ENCODE data around the gene PHACTR3.

PHACTR3 gene

DNA sequence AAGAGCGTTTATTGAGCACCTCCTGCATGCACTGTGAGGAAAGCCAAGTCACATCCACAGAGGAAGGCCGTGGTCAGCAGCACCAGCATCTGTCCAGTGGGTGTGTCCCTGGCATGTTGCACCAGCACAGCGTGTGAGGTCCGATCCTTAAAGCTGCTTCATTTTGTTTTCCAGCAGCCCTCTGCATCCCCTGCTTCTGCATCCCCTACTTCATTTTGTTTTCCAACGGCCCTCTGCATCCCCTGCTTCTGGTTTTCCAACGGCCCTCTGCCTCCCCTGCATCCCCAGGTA, 181.3 kb downstream of the PHACTR3 start:
- in situ Hi-C loops (cut with MboI; ENCODE audit: low sequenced_read_pairs, unreplicated experiment): no loop called here
- TF ChIP-seq, protein P1, sequence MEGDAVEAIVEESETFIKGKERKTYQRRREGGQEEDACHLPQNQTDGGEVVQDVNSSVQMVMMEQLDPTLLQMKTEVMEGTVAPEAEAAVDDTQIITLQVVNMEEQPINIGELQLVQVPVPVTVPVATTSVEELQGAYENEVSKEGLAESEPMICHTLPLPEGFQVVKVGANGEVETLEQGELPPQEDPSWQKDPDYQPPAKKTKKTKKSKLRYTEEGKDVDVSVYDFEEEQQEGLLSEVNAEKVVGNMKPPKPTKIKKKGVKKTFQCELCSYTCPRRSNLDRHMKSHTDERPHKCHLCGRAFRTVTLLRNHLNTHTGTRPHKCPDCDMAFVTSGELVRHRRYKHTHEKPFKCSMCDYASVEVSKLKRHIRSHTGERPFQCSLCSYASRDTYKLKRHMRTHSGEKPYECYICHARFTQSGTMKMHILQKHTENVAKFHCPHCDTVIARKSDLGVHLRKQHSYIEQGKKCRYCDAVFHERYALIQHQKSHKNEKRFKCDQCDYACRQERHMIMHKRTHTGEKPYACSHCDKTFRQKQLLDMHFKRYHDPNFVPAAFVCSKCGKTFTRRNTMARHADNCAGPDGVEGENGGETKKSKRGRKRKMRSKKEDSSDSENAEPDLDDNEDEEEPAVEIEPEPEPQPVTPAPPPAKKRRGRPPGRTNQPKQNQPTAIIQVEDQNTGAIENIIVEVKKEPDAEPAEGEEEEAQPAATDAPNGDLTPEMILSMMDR (IDR thresholded peaks at IDR 0.05; ENCODE audit: borderline replicate concordance, control extremely low read depth, extremely low read depth, insufficient read depth, missing control alignments): no peak
- DNase-seq (ENCODE audit: low spot score): no peak

DNA sequence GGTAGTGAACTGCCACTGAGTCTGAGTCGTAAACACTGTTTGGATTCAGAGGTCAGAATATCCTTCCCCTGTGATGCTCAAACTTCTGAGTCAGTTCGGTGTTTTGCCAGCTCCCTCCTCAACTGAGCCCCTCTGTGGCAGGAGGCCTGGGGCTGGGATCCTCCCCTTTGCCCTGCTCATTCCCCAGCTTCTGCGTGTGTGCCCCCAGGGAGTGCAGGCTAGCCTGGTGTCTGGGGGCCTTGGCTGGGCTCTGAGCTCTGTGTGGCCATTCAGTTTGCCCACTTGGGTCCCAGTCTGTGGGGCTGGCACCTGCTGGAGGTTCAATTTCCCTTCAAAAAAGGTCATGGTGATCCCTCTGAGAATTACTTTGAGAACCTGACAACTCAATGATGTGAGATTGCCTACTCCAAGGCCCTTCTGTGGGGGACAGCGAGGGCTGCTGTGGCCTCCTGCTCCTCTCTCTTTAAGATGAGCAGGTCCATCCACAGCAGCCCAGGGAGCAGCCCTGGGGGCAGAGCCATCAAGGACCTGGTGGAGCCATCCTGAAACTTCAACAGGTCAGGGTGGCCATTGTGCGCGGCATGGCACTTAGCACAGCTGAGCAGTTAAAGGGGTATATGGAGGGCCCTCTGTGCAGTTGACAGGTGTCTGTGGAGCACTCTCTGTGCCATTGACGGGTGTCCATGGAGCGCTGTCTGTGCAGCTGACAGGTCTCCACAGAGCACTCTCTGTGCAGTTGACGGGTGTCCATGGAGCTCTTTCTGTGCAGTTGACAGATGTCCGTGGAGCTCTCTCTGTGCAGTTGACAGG, 181.9 kb downstream of the PHACTR3 start:
- in situ Hi-C loops (cut with MboI; ENCODE audit: low sequenced_read_pairs, unreplicated experiment): no loop called here
- DNase-seq (ENCODE audit: low spot score): peak; percentile 8
- TF ChIP-seq, protein P1 (IDR thresholded peaks at IDR 0.05; ENCODE audit: borderline replicate concordance, control extremely low read depth, extremely low read depth, insufficient read depth, missing control alignments): no peak

DNA sequence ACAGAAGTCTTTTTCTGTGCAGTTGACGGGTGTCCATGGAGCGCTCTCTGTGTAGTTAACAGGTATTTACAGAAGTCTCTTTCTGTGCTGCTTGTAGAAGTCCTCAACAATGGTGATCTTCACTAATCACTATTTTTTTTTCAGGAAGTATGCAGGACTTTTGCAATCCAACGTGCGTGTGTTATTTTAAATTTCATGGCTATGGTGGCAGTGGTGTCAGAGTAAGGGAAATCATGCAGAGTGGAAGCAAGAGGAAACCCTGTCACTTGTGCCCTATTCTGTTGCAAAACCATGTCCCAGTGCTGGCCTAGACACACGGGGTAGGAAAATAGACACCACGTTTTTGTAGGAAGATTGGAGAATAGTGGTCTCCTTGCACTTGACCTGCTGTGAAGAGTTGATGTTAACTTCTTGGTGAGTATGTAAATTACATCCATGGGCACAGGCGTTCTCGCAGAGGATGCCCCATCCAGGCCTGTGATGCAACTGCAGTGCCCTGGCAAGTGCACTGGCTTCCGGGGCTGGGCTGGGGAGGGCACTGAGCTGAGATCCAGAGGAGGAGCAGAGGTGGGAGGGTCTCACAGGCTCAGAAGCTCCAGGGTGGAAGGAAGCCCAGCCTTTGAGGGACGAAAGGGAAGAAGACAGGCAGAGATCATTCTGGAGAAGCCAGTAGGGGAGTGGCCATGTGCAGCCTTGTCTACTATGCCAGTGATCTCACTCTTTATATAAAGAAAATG, 182.6 kb downstream of the PHACTR3 start:
- in situ Hi-C loops (cut with MboI; ENCODE audit: low sequenced_read_pairs, unreplicated experiment): no loop called here
- TF ChIP-seq, protein P1 (IDR thresholded peaks at IDR 0.05; ENCODE audit: borderline replicate concordance, control extremely low read depth, extremely low read depth, insufficient read depth, missing control alignments): no peak
- DNase-seq (ENCODE audit: low spot score): no peak

DNA sequence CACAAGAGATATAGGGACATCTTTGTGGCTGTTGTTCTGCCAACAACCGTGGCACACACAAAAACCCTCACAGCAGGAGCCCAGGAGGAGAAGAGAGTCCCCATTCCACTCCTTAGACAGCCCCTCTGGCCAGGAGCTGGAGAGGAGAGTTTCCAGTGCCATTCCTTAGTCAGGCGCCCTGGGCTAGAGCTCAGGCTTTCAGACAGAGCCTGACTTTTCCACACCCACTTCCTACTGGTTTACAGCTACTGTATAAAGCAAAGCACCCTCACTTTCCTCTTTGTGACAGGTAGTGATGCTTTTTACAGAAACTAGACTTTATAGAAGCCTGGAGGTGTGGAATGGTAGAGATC, 183.2 kb downstream of the PHACTR3 start:
- DNase-seq (ENCODE audit: low spot score): peak; percentile 2
- TF ChIP-seq, protein P1 (IDR thresholded peaks at IDR 0.05; ENCODE audit: borderline replicate concordance, control extremely low read depth, extremely low read depth, insufficient read depth, missing control alignments): no peak
- in situ Hi-C loops (cut with MboI; ENCODE audit: low sequenced_read_pairs, unreplicated experiment): no loop called here

DNA sequence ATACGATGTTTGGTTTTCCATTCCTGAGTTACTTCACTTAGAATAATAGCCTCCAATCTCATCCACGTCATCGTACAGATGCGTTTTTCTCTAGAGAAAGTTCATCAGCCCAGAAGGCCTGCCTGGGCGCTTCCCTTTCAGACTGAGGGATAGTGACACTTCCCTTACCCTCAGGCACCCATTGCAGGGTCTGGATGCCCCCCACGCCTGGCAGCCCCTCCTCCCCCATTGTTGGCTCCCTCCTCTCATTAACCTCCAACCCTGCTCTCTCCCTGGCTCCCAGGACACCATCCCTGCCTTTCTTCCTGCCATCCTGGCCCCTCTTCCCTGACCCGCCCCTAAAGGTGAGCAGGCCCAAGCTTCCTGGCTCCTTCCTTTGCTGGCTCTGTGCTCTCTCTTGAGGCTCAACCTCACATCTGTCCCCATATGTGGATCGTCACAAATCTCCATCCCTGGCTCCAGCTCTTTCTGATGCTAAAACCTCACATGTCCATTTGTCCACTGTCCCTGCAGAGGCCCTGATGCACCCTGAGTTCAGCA, 183.9 kb downstream of the PHACTR3 start:
- in situ Hi-C loops (cut with MboI; ENCODE audit: low sequenced_read_pairs, unreplicated experiment): no loop called here
- DNase-seq (ENCODE audit: low spot score): no peak
- TF ChIP-seq, protein P1 (IDR thresholded peaks at IDR 0.05; ENCODE audit: borderline replicate concordance, control extremely low read depth, extremely low read depth, insufficient read depth, missing control alignments): no peak

DNA sequence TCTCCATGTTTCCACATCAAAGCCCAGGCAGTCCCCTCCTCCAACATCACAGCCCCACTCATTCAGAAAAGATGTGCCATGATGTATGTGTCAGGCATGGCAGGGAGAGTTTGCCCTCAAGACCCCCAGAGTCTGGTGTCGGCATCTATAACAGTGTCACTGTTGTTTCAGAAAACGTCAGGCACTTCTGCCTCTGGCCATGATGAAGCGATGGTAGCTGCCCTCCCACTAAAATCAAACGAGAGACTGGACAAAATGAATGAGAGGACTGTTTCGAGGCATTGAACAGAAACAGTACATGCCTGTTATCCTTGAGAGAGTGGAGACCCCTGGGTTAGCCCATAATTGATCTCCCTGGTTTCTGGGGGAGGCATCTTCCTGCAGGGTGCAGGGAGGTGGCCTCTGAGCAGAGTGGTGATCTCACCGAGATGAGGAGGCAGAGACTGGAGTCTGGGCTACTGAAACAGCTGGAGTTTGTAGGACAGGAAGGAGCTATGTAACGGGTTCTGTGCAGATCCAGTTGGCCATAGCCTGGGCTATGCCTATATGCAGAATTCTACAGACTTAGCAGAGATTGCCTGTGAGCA, 184.6 kb downstream of the PHACTR3 start:
- DNase-seq (ENCODE audit: low spot score): peak; percentile 4
- TF ChIP-seq, protein P1 (IDR thresholded peaks at IDR 0.05; ENCODE audit: borderline replicate concordance, control extremely low read depth, extremely low read depth, insufficient read depth, missing control alignments): no peak
- in situ Hi-C loops (cut with MboI; ENCODE audit: low sequenced_read_pairs, unreplicated experiment): no loop called here
